Measurements from ENCODE around the gene PPFIA3.
"Not testable (repeated sequence)": the region's sequence is repeated elsewhere in the genome, so short reads cannot be mapped to it uniquely, and the experiment has no call there.

Gene PPFIA3

DNA sequence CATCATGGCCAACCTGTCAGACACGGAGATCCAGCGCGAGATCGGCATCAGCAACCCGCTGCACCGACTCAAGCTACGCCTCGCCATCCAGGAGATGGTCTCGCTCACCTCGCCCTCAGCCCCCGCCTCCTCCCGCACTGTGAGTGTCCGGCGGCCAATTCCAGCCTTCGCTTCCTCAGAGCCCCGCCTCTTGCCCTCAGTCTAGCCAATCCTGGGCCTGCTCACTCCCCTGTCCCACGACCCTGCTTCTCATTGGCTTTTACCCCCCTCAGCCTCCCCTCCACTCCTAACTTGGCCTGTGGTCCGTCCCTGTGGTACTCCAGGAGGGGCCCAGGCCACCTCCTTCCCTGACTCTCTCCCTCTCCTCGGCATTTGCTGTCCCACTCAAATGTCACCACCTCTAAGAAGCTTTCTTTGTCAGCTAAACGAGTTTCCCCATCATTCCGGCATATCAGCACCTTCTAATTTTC, 23.6 kb downstream of the PPFIA3 start:
- in situ Hi-C loops (cut with MboI; ENCODE audit: low sequenced_read_pairs), result no loop called here
- no peak overlapping the region for H3K4me3 ChIP-seq
- H3K27me3 ChIP-seq (ENCODE audit: low read depth), result no peaks in the 10 kb centered on the region
- H3K4me1 ChIP-seq, result peaks cover 9% of the 10 kb centered on the region
- peak in 1 of 2 experiments; percentile 56 for DNase-seq (ENCODE audit: low spot score in 2 of 2)
- peaks cover 5% of the 10 kb centered on the region; the same call in 1 of the 2 replicates for H3K36me3 ChIP-seq (replicated peaks)
- H3K9me3 ChIP-seq, result no peaks in the 10 kb centered on the region

DNA sequence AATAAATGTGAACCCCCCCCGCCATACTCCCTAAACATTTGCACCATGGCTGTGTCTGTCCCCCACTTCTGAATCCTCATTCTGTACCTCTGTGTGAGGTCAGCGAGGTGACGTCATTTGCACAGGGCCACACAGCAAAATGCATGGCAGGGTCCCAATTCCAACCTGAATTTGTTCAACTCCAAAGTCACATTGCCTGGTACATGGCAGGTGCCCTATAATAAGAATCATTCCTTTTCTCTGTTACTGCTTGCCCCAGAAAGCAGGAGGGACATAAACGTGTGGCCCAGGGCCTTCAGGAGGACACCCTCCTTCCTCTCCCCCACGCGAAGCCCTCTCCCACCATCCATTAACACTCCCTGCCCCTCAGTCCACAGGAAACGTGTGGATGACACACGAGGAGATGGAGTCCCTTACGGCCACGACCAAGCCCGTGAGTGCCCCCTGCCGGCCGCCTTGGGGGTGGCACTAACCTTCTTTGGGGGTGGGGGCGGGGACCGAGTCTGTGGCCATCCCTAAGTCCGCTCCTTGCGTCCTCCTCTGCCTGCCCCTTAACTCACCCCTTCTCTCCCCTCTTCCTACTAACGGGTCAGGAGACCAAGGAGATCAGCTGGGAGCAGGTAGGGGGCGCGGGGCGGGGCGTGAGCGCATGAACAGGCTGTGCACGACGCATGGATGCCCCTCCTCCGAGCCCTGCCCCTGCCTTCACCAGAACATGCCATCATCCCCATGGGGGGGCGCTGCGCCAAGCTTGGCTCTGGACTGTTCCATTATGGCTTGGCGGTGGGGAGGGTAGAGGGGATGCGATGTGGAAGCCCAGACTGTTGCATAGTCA, 26.4 kb downstream of the PPFIA3 start:
- no peaks in the 10 kb centered on the region for H3K9me3 ChIP-seq
- peaks cover 5% of the 10 kb centered on the region; the same call in 1 of the 2 replicates for H3K36me3 ChIP-seq (replicated peaks)
- no peaks in the 10 kb centered on the region for H3K27me3 ChIP-seq (ENCODE audit: low read depth)
- H3K4me1 ChIP-seq, result peaks cover 17% of the 10 kb centered on the region
- H3K4me3 ChIP-seq, result peak overlapping the region; percentile 26
- DNase-seq (ENCODE audit: low spot score in 2 of 2), result peak; percentile 71 to 96
- in situ Hi-C loops (cut with MboI; ENCODE audit: low sequenced_read_pairs), result no loop called here

DNA sequence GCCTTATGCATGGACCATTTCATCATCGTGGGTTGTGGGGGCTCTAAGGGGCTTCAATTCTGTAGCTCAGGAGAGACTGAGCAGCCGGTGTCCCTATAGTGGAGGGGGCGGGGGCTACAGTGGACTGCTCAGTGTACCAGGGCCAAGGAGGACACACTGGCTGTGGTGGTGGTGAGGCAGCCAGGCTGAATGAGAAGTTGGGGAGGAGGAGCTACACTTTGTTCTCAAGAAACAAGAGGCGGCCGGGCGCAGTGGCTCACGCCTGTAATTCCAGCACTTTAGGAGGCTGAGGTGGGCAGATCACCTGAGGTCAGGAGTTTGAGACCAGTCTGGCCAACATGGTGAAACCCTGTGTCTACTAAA, 27.0 kb downstream of the PPFIA3 start:
- H3K9me3 ChIP-seq; DNase-seq (ENCODE audit: low spot score in 2 of 2); in situ Hi-C loops (cut with MboI; ENCODE audit: low sequenced_read_pairs); H3K36me3 ChIP-seq (replicated peaks); H3K27me3 ChIP-seq (ENCODE audit: low read depth): not testable (repeated sequence)
- Histone ChIP-seq H3K4me3 (peak overlapping the region; percentile 26; the same call in 1 of the 2 replicates), H3K4me1 (peaks cover 22% of the 10 kb centered on the region)

DNA sequence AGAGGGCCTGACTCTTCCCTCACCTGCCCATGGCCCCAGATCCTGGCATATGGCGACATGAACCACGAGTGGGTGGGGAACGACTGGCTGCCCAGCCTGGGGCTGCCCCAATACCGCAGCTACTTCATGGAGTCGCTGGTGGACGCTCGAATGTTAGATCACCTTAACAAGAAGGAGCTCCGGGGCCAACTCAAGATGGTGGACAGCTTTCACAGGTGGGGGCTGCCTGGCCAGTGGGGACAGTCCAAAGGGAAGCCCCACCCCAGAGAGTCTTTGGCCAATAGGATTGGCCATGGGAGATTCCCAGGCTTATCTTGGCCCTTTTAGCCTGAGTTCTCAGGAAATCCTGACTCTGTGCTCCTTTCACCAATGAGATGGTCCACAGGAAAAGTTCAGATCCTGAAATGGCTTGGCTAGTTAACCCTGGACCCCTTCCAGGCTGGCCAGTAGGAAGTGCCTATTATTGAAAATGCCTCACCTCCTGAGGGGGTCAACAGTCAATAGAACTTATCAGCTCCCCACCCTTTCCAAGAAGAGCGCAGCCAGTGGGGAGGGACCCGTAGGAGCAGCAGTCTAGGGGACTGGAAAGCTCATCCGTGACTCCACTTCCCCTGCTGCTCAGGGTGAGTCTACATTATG, 28.8 kb downstream of the PPFIA3 start:
- in situ Hi-C loops (cut with MboI; ENCODE audit: low sequenced_read_pairs), result no loop called here
- no peaks in the 10 kb centered on the region for H3K36me3 ChIP-seq (replicated peaks)
- no peaks in the 10 kb centered on the region for H3K27me3 ChIP-seq (ENCODE audit: low read depth)
- H3K9me3 ChIP-seq, result no peaks in the 10 kb centered on the region
- H3K4me1 ChIP-seq, result peaks cover 23% of the 10 kb centered on the region
- DNase-seq (ENCODE audit: low spot score in 2 of 2), result no peak
- peak overlapping the region; percentile 70; the same call in 1 of the 2 replicates for H3K4me3 ChIP-seq

DNA sequence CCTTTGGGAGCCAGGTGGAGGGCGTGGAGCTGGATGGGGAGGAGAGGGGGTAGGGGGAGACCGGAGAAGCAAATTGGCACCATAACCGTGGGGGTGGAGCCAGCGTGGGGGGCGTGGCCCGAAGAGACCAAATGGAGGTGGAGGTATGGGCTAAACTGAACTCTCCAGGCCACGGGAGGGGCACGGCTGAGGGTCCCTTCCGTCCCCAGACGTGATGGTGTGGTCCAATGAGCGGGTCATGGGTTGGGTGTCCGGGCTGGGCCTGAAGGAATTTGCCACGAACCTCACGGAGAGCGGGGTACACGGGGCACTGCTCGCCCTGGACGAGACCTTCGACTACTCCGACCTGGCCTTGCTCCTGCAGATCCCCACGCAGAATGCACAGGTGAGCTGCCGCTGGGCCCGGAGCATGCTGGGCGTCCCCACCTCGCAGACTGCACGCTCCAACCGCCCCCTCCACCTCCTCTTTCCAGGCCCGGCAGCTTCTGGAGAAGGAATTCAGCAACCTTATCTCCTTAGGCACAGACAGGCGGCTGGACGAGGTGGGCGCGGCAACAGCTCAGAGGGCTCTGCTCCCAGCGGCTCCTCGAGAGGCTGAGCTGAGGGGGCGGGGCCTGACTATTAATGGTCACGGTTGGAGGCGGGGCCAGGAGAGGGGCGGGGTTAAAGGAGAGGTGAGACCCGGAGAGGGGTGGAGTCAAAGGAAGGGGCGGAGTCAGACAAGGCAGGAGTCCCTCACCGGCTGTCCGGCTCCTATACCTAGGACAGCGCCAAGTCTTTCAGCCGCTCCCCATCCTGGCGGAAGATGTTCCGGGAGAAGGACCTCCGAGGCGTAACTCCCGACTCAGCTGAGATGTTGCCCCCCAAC, 29.7 kb downstream of the PPFIA3 start:
- peak; percentile 93 to 100 for DNase-seq (ENCODE audit: low spot score in 2 of 2)
- Histone ChIP-seq H3K27me3 (ENCODE audit: low read depth) (no peaks in the 10 kb centered on the region), H3K36me3 (replicated peaks) (no peaks in the 10 kb centered on the region), H3K9me3 (no peaks in the 10 kb centered on the region), H3K4me1 (peaks cover 23% of the 10 kb centered on the region), H3K4me3 (peak overlapping the region; percentile 70)
- in situ Hi-C loops (cut with MboI; ENCODE audit: low sequenced_read_pairs), result no loop called here

DNA sequence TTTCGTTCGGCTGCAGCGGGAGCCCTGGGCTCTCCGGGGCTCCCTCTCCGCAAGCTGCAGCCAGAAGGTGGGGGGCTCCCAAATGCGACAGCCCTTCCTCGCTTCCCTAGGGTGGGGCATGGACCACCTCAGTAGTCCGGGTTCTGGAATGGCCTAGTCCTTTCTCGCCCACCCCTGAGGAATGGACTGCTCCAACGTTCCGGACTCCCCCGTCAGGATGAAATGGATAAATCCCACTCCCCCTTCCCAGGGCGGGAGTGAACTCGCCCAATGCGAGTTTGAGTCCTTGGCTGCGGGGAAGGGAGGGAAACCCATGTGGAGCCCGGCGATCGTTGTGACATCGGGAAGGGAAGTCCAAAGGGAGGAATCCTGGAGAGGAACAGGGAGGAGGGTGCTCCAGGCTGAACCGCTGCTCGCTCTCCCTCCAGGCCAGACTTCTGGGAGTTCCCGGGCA, 30.3 kb downstream of the PPFIA3 start:
- H3K4me3 ChIP-seq, result peak overlapping the region; percentile 70
- H3K4me1 ChIP-seq, result peaks cover 23% of the 10 kb centered on the region
- H3K27me3 ChIP-seq (ENCODE audit: low read depth), result no peaks in the 10 kb centered on the region
- no peaks in the 10 kb centered on the region for H3K36me3 ChIP-seq (replicated peaks)
- in situ Hi-C loops (cut with MboI; ENCODE audit: low sequenced_read_pairs), result no loop called here
- H3K9me3 ChIP-seq, result no peaks in the 10 kb centered on the region
- DNase-seq (ENCODE audit: low spot score in 2 of 2), result peak; percentile 52 to 89

DNA sequence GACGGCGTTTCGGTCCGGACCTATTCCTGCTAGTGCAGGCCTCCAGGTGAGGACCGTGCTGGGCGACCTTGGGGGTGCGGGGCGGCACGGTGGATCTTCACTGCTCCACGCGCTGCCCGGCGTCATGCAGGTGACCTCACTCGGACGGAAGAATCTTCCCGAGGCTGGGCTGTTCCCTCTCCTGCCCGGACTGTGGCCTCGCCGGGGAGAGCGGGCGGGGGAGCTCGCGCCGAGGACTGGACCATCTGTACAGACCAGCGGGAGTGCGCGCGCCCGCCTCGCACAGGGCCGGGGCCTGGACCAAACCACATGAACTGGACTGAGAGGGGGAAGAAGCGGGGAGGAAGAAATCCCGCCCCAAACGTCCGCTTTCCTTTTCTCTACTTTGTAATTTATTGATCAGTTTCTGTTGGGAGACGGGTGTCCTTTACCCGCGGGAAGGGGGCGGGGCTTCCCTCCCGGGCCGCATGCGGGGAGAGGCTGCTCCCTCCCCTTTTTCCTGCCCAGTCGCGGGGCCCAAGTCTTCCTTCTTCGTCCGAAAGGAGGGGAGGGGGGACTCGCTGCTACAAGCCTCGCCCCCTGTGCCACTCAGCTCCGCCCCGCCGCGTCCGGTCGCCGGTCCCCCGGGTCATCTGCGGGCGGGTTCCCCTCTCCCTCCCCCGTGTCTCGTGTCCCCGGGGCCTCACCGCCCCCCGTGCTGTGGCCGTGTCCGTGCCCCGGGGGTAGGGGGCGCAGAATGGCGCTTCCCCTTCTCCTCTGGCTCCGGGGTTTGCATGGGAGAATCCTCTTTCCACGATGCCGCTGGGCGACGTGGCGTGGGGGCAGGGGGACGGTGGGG, 31.0 kb downstream of the PPFIA3 start:
- H3K4me3 ChIP-seq, result peak overlapping the region; percentile 70
- DNase-seq (ENCODE audit: low spot score in 2 of 2), result peak; percentile 85 to 96
- in situ Hi-C loops (cut with MboI; ENCODE audit: low sequenced_read_pairs), result no loop called here
- no peaks in the 10 kb centered on the region for H3K9me3 ChIP-seq
- no peaks in the 10 kb centered on the region for H3K36me3 ChIP-seq (replicated peaks)
- H3K4me1 ChIP-seq, result peaks cover 23% of the 10 kb centered on the region
- no peaks in the 10 kb centered on the region for H3K27me3 ChIP-seq (ENCODE audit: low read depth)

DNA sequence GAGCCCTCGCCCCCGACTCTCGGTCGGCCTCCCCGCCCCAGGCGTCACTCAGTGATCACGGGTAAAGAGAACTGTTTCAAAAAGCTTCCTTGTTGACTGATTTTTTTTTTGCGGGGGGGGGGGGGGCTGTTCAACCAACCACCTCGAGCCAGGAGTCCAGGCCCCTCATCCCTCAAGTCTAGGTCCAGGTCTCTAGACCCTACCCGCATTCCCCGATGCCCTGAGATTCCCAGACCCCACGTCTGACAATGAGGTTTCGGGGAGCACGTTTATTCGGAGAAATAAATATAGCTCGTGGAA, 31.6 kb downstream of the PPFIA3 start:
- peak overlapping the region; percentile 70 for H3K4me3 ChIP-seq
- DNase-seq (ENCODE audit: low spot score in 2 of 2), result no peak
- H3K9me3 ChIP-seq, result no peaks in the 10 kb centered on the region
- peaks cover 19% of the 10 kb centered on the region for H3K4me1 ChIP-seq
- H3K27me3 ChIP-seq (ENCODE audit: low read depth), result no peaks in the 10 kb centered on the region
- in situ Hi-C loops (cut with MboI; ENCODE audit: low sequenced_read_pairs), result no loop called here
- no peaks in the 10 kb centered on the region for H3K36me3 ChIP-seq (replicated peaks)

DNA sequence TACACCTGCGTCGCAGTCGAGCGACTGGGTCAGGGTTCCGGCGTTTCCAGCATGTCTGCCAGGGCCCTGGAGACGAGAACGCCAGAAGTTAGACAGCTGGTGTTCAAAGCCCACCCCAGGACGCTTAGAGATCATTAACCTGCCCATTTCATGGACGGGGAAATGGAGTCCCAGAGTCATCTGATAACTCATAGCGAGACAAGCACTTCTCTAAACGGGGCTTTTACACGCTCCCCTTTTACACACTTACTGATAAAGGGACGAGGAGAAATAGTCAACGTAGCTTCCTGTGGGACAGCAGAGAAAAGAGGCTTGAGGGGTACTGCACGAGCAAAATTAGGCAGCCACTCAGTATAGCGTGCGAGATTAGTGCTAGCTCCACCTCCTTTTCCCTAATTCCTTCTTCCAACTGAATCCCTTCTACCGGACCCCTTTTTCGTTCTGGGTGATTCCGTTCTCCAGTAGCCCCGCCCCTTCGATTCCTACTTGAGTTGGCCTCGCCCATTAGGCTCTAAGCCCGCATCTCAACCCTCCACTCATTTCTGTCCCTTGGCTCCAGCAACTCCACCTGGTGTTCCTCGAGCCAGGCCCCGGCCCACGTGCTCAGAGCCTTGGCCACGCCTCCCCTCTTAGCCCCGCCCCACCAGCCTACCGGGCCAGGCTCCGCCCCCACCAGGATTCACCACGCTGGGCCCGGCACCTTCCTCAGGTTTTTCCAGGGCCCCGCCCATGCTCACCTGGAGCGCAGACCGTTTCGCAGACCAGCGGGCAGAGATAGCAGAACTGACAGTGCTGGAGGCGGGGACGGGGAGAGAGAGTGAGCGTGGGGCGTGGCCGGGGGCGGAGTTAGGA, 32.1 kb downstream of the PPFIA3 start:
- in situ Hi-C loops (cut with MboI; ENCODE audit: low sequenced_read_pairs), result no loop called here
- H3K4me1 ChIP-seq, result peaks cover 15% of the 10 kb centered on the region
- H3K27me3 ChIP-seq (ENCODE audit: low read depth), result no peaks in the 10 kb centered on the region
- H3K36me3 ChIP-seq (replicated peaks), result no peaks in the 10 kb centered on the region
- no peaks in the 10 kb centered on the region for H3K9me3 ChIP-seq
- peak; percentile 84 to 95 for DNase-seq (ENCODE audit: low spot score in 2 of 2)
- peak overlapping the region; percentile 70 for H3K4me3 ChIP-seq

DNA sequence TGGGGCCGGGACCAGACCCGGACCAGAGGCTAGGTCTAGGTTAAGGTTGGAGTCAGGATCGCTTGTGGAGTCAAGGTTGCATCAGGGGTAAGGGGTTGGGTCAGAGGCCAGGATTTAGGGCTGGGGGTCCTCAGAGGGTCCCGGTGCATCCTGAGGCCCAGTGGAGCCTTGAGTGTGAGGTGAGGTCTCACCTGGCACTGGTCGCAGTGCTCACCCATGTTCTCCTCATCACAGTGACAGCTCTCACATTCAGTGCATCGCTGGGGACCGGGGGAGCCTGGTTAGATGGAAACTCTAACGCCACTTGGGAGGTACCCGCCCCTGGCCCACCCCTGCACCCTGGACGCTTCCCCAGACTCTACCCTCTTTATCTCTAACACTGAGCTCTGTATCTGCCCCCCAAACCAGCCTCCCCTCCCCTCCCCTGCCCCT, 32.8 kb downstream of the PPFIA3 start:
- DNase-seq (ENCODE audit: low spot score in 2 of 2), result no peak
- in situ Hi-C loops (cut with MboI; ENCODE audit: low sequenced_read_pairs), result no loop called here
- H3K4me1 ChIP-seq, result peaks cover 14% of the 10 kb centered on the region
- no peaks in the 10 kb centered on the region for H3K27me3 ChIP-seq (ENCODE audit: low read depth)
- H3K4me3 ChIP-seq, result no peak overlapping the region; the same call in 1 of the 2 replicates
- H3K36me3 ChIP-seq (replicated peaks), result no peaks in the 10 kb centered on the region
- H3K9me3 ChIP-seq, result no peaks in the 10 kb centered on the region

DNA sequence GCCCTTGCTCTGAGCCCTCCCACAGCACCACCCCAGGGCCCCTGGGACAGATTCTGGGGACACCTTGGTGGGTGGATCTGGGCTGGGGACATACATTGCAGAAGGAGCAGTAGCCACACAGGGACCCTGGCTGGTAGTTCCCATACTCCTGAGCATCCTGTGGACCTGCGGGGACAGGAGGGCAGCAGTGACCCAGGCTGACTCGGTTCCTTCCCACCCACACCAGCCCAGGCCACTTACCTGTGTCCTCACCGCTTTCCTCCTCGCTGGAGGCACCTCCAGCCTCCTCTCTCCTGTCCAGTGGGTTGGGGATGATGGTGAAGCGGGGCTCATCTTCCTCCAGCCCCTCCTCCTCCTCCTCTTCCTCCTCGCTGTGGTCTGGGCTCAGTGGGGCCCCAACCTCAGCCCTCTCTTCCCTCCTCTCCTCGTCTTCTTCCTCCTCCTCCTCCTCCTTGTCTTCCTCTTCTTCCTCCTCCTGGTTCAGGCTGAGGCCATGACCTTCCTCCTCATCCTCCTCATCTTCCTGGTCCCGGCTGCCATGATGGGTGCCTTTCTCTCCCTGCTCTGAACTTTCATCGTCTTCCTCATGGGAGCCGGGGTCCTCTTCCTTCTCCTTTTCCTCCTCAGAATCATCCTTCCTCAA, 33.9 kb downstream of the PPFIA3 start:
- H3K9me3 ChIP-seq, result no peaks in the 10 kb centered on the region
- H3K4me3 ChIP-seq, result no peak overlapping the region
- no peak for DNase-seq (ENCODE audit: low spot score in 2 of 2)
- H3K4me1 ChIP-seq, result peaks cover 15% of the 10 kb centered on the region
- in situ Hi-C loops (cut with MboI; ENCODE audit: low sequenced_read_pairs), result no loop called here
- no peaks in the 10 kb centered on the region for H3K36me3 ChIP-seq (replicated peaks)
- H3K27me3 ChIP-seq (ENCODE audit: low read depth), result no peaks in the 10 kb centered on the region

DNA sequence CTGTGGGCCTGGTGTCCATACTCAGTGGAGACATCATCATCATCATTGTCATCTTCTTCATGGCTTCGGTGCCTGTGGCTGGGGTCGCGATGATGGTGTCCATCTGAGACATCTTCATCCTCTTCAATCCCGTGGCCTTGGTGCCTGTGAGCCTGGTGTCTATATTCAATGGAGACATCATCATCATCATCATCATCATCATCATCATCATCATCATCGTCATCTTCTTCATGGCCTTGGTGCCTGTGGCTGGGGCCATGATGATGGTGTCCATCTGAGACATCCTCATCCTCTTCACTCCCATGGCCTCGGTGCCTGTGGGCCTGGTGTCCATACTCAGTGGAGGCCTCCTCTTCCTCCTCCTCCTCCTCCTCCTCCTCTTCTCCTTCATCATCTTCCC, 34.9 kb downstream of the PPFIA3 start:
- Histone ChIP-seq H3K36me3 (replicated peaks) (no peaks in the 10 kb centered on the region), H3K9me3 (no peaks in the 10 kb centered on the region), H3K4me1 (peaks cover 11% of the 10 kb centered on the region), H3K27me3 (ENCODE audit: low read depth) (no peaks in the 10 kb centered on the region), H3K4me3 (no peak overlapping the region)
- in situ Hi-C loops (cut with MboI; ENCODE audit: low sequenced_read_pairs), result no loop called here
- no peak for DNase-seq (ENCODE audit: low spot score in 2 of 2)
